K562 (cell line): ENCODE results near the gene PRPF6. TPM values are rescaled to one million over a fixed set of nuclear protein-coding genes. Genes with fewer than 3 reads are reported as not detected.

ENCODE experiments used
- ATAC-seq: fragments of 200-7000 bp; cut with Tn5 transposase; 3 replicates; pipeline ENCODE4 v1.9.1; 2020; ENCODE audit warnings: moderate library complexity
- BruUV-seq: library from RNA; stranded (reverse); fragments of 400-500 nt; replicated peaks from 2 replicates; lab custom pipeline; 2021; lab: Mats Ljungman, UMichigan
- CTCF ChIA-PET: fragments of 300-600 bp; formaldehyde crosslinking; extraction: SDS; loops from one replicate; lab custom pipeline; 2021; ENCODE audit warnings: low intra/inter-chr PET ratio; lab: Yijun Ruan, JAX
- POLR2A ChIA-PET: fragments of 300-600, 350-650 bp; sonication (Branson Sonifier 250); formaldehyde crosslinking; extraction: SDS; loops from one replicate; lab custom pipeline; 2021; ENCODE audit warnings: antibody characterized with exemption, inconsistent platforms; lab: Yijun Ruan, JAX
- DNase-seq, 4 experiments: peaks; one replicate each; pipeline versions ENCODE4 v3.0.0 to v3.0.0-alpha.2; 2011 to 2018; ENCODE audit warnings: low spot score in 3 of 4, mixed read lengths in 3 of 4; ENCODE audit errors: extremely low read depth in 1 of 4
- FAIRE-seq: peaks from 2 replicates; lab custom pipeline; 2011; peaks lifted over from hg19 to GRCh38; lab: Jason Lieb, UNC
- H2AFZ ChIP-seq: 2 replicates; pipeline ENCODE4 v1.6.0; 2011; ENCODE audit warnings: low read depth, low read length, control low read depth, inconsistent platforms
- H3K27ac ChIP-seq: fragments of 200-600 bp; 3 replicates; pipeline ENCODE4 v1.8.0; 2011; ENCODE audit warnings: low read depth, mild to moderate bottlenecking, control low read depth, inconsistent platforms, low read length, moderate library complexity, mixed read lengths; ENCODE audit errors: extremely low read depth
- H3K27me3 ChIP-seq, 2 experiments: fragments of 300-600 bp in 1 of 2; 2 replicates in 1 of 2; 3 replicates in 1 of 2; pipeline versions ENCODE4 v1.6.0 to v1.8.0; 2011; ENCODE audit warnings: inconsistent platforms in 2 of 2, low read length in 2 of 2, mild to moderate bottlenecking in 1 of 2, mixed read lengths in 1 of 2, moderate library complexity in 1 of 2; ENCODE audit not compliant: control insufficient read depth in 2 of 2, insufficient read depth in 2 of 2
- H3K36me3 ChIP-seq: fragments of 300-600 bp; 3 replicates; pipeline ENCODE4 v1.8.0; 2011; ENCODE audit warnings: mild to moderate bottlenecking, low read length, inconsistent platforms; ENCODE audit not compliant: control insufficient read depth, insufficient read depth
- H3K4me1 ChIP-seq, 2 experiments: fragments of 200-600 bp in 1 of 2; replicated peaks in 1 of 2; 2 replicates in 1 of 2; 3 replicates in 1 of 2; pipeline versions ENCODE4 v1.5.1 to v1.8.0; 2011; ENCODE audit warnings: inconsistent platforms in 2 of 2, low read length in 2 of 2, mild to moderate bottlenecking in 1 of 2, mixed read lengths in 1 of 2, moderate library complexity in 1 of 2; ENCODE audit not compliant: control insufficient read depth in 2 of 2, insufficient read depth in 2 of 2
- H3K4me2 ChIP-seq: 2 replicates; pipeline ENCODE4 v1.6.1; 2011; ENCODE audit warnings: low read length, control low read depth, inconsistent platforms, mixed read lengths; ENCODE audit not compliant: insufficient read depth
- H3K4me3 ChIP-seq: fragments of 200-600 bp; sonication (generic), shearing (Covaris generic); 2 replicates; pipeline ENCODE4 v1.5.1; 2016; ENCODE audit warnings: control low read depth, inconsistent platforms
- H3K79me2 ChIP-seq: fragments of 200-600 bp; 3 replicates; pipeline ENCODE4 v1.8.0; 2011; ENCODE audit warnings: low read length, inconsistent platforms; ENCODE audit not compliant: control insufficient read depth, insufficient read depth
- H3K9ac ChIP-seq, 2 experiments: 2 replicates each; pipeline versions ENCODE4 v1.6.0 to v1.6.1; 2011; ENCODE audit warnings: low read depth in 2 of 2, low read length in 2 of 2, control low read depth in 1 of 2, inconsistent platforms in 1 of 2, mild to moderate bottlenecking in 1 of 2, mixed read lengths in 1 of 2; ENCODE audit not compliant: insufficient read depth in 1 of 2
- H3K9me1 ChIP-seq: one replicate; pipeline ENCODE4 v1.6.0; 2011; ENCODE audit warnings: inconsistent platforms, mild to moderate bottlenecking, low read length, moderate library complexity; ENCODE audit not compliant: control insufficient read depth, insufficient read depth
- H3K9me3 ChIP-seq: replicated peaks from 2 replicates; pipeline ENCODE4 v1.5.1; 2011; ENCODE audit warnings: low read depth, low read length, inconsistent platforms; ENCODE audit not compliant: control insufficient read depth, insufficient read depth
- H4K20me1 ChIP-seq: replicated peaks from 2 replicates; pipeline ENCODE4 v1.6.1; 2011; ENCODE audit warnings: low read length, inconsistent platforms, mixed read lengths; ENCODE audit not compliant: control insufficient read depth, insufficient read depth
- ASH1L ChIP-seq: fragments of 450-650 bp; IDR thresholded peaks from 2 replicates; pipeline ENCODE4 v1.6.1; 2018; ENCODE audit warnings: borderline replicate concordance, mild to moderate bottlenecking, low read depth; ENCODE audit not compliant: partially characterized antibody
- BRF1 ChIP-seq: IDR thresholded peaks from 3 replicates; pipeline ENCODE4 v1.6.1; 2011; ENCODE audit warnings: borderline replicate concordance, mild to moderate bottlenecking; ENCODE audit not compliant: insufficient read length; ENCODE audit errors: extremely low read depth
- CBX8 ChIP-seq: fragments of 200-600 bp; sonication (generic); IDR thresholded peaks from 2 replicates; pipeline ENCODE4 v1.6.1; 2012; ENCODE audit warnings: borderline replicate concordance, mixed run types, low read depth, mild to moderate bottlenecking, moderate library complexity, mixed read lengths, low read length, control low read depth, inconsistent platforms; ENCODE audit not compliant: poor library complexity, severe bottlenecking; ENCODE audit errors: extremely low read depth
- ESRRA ChIP-seq: fragments of 450-650 bp; IDR thresholded peaks from 2 replicates; pipeline ENCODE4 v1.6.1; 2014; ENCODE audit warnings: low read depth, mild to moderate bottlenecking, moderate library complexity, borderline replicate concordance
- MEF2D ChIP-seq: conservative IDR thresholded peaks from 2 replicates; pipeline ENCODE4 v1.6.1; 2016; ENCODE audit warnings: low read depth, missing genetic modification characterization, missing compliant biosample characterization
- MTA2 ChIP-seq: fragments of 450-650 bp; IDR thresholded peaks from 2 replicates; pipeline ENCODE4 v1.6.1; 2016; ENCODE audit warnings: low read depth
- NR2F6 ChIP-seq: fragments of 450-650 bp; formaldehyde crosslinking; IDR thresholded peaks from 2 replicates; pipeline ENCODE4 v1.4.0; 2020; ENCODE audit warnings: mild to moderate bottlenecking
- RUNX1 ChIP-seq: sonication (generic); IDR thresholded peaks from 2 replicates; pipeline ENCODE4 v1.6.1; 2016; ENCODE audit warnings: antibody characterized with exemption, low read depth
- ZBTB1 ChIP-seq: sonication (generic); formaldehyde crosslinking; IDR thresholded peaks from 2 replicates; pipeline ENCODE4 v1.8.1; 2023; ENCODE audit warnings: missing genetic modification reagents, low read depth, mild to moderate bottlenecking, borderline replicate concordance
- WGBS: fragments of 100-300 bp; shearing (Covaris generic); methylation state at CpG from one replicate; pipeline ENCODE4 v1.1.6; 2016; ENCODE audit warnings: low coverage, mixed read lengths; ENCODE audit not compliant: insufficient coverage; ENCODE audit errors: missing lambda C conversion rate; 5-methylcytosine and 5-hydroxymethylcytosine counted together
- in situ Hi-C: fragments of 300-500 bp; cut with MboI; formaldehyde crosslinking; loops from 4 replicates; pipeline ENCODE4 v1.15.0; 2018; ENCODE audit warnings: inconsistent platforms, mixed read lengths
- intact Hi-C: fragments of 100-400 bp; cut with micrococcal nuclease; formaldehyde crosslinking; loops from 2 replicates; pipeline ENCODE4 v1.14.2; 2022
- polyA plus RNA-seq, 8 experiments: library from polyadenylated mRNA; depleted of rRNA in 4 of 8; stranded (reverse) in 5 of 8; unstranded in 3 of 8; fragments of >200 nt; fragmentation: Nextera tagmentation in 2 of 8; fragmentation: Illumina TruSeq in 1 of 8; extraction: Ambion mirVana in 2 of 8; extraction: Trizol in 1 of 8; gene quantifications; 2 replicates each; pipeline versions ENCODE4 v1.2.1 to v1.2.3, GENCODE V29; 2011 to 2014; ENCODE audit warnings: inconsistent platforms in 1 of 8, missing spikeins in 1 of 8
- total RNA-seq, 7 experiments: library from RNA; depleted of rRNA in 6 of 7; stranded (reverse); fragments of >200 nt in 6 of 7; fragmentation: Illumina TruSeq in 2 of 7; extraction: Trizol in 2 of 7; gene quantifications; 2 replicates each; pipeline versions ENCODE4 v1.2.1 to v1.2.3, GENCODE V29; 2011 to 2021; ENCODE audit warnings: low replicate concordance in 1 of 7
- TF ChIP-seq, protein P1 (sequence below): sonication (generic); formaldehyde crosslinking; IDR thresholded peaks from 2 replicates; pipeline ENCODE4 v1.8.0; 2022; ENCODE audit warnings: mild to moderate bottlenecking, missing genetic modification reagents, borderline replicate concordance
- TF ChIP-seq, protein P2 (sequence below): sonication (generic); formaldehyde crosslinking; IDR thresholded peaks from 2 replicates; pipeline ENCODE4 v1.8.1; 2022; ENCODE audit warnings: missing genetic modification reagents

PRPF6 gene
- total and polyA plus RNA-seq, 9 of the 15 experiments (the other 6 are each of a cell fraction or from before 2014, with no cell fraction given): 4.2 to 83.2 (median 59.9) TPM

GRCh38 chr20:64047046-64047389 is 66.1 kb downstream of the PRPF6 start:
- FAIRE-seq: no peak
- TF ChIP-seq RUNX1 (no peak), MTA2 (no peak), MEF2D (tag) (no peak), CBX8 (no peak), ZBTB1 (CRISPR knock-in tag) (no peak), BRF1 (no peak), ESRRA (no peak), NR2F6 (no peak), ASH1L (no peak)
- TF ChIP-seq, protein P1, sequence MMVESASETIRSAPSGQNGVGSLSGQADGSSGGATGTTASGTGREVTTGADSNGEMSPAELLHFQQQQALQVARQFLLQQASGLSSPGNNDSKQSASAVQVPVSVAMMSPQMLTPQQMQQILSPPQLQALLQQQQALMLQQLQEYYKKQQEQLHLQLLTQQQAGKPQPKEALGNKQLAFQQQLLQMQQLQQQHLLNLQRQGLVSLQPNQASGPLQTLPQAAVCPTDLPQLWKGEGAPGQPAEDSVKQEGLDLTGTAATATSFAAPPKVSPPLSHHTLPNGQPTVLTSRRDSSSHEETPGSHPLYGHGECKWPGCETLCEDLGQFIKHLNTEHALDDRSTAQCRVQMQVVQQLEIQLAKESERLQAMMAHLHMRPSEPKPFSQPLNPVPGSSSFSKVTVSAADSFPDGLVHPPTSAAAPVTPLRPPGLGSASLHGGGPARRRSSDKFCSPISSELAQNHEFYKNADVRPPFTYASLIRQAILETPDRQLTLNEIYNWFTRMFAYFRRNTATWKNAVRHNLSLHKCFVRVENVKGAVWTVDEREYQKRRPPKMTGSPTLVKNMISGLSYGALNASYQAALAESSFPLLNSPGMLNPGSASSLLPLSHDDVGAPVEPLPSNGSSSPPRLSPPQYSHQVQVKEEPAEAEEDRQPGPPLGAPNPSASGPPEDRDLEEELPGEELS (CRISPR knock-in tag): no peak
- TF ChIP-seq, protein P2, sequence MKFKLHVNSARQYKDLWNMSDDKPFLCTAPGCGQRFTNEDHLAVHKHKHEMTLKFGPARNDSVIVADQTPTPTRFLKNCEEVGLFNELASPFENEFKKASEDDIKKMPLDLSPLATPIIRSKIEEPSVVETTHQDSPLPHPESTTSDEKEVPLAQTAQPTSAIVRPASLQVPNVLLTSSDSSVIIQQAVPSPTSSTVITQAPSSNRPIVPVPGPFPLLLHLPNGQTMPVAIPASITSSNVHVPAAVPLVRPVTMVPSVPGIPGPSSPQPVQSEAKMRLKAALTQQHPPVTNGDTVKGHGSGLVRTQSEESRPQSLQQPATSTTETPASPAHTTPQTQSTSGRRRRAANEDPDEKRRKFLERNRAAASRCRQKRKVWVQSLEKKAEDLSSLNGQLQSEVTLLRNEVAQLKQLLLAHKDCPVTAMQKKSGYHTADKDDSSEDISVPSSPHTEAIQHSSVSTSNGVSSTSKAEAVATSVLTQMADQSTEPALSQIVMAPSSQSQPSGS (CRISPR knock-in tag): no peak
- TF ChIP-seq, all 486 proteins: peak for 0
- intact Hi-C loops (no loop called here), in situ Hi-C loops (no loop called here)
- H3K4me1 ChIP-seq: peaks cover 39 to 78% of the 10 kb centered on the region in 2 experiments
- H3K79me2 ChIP-seq: peaks cover 12% of the 10 kb centered on the region
- no peak overlapping the region for H3K4me2 ChIP-seq
- H3K4me3 ChIP-seq: no peak overlapping the region
- no TSS peak for BruUV-seq
- H2AFZ ChIP-seq: no peak overlapping the region
- ChIA-PET CTCF (no interaction called here), POLR2A (interaction anchor here (0.7 to 1.1 kb wide), 2 partner anchors 11 to 20 kb away, joined by 3 read pairs; partner anchors contain the start of gene C20orf204)
- no peaks in the 10 kb centered on the region for H3K9me3 ChIP-seq
- DNase-seq (no peak), ATAC-seq (no peak)
- H3K36me3 ChIP-seq: peaks cover 12% of the 10 kb centered on the region; the same call in 1 of the 3 replicates
- no peak overlapping the region for H3K9ac ChIP-seq
- H3K27me3 ChIP-seq: no peaks in the 10 kb centered on the region
- no peak overlapping the region for H3K27ac ChIP-seq
- H4K20me1 ChIP-seq: no peaks in the 10 kb centered on the region
- H3K9me1 ChIP-seq: peaks cover 4% of the 10 kb centered on the region
- WGBS: 84% methylated on average over 7 of the region's 8 CpGs
